Ecto neural progenitor cell (in vitro differentiated cells): Measurements from ENCODE around the gene CENPB.

Experiments
- DNase-seq: peaks from one replicate; pipeline ENCODE4 v3.0.0-alpha.2; 2018; ENCODE audit warnings: low spot score

Gene CENPB

GRCh38 chr20:3748073-3748472 lies 38.5 kb downstream of the CENPB start:
- DNase-seq: no peak

GRCh38 chr20:3747471-3747870 lies 39.1 kb downstream of the CENPB start:
- no peak for DNase-seq

DNA sequence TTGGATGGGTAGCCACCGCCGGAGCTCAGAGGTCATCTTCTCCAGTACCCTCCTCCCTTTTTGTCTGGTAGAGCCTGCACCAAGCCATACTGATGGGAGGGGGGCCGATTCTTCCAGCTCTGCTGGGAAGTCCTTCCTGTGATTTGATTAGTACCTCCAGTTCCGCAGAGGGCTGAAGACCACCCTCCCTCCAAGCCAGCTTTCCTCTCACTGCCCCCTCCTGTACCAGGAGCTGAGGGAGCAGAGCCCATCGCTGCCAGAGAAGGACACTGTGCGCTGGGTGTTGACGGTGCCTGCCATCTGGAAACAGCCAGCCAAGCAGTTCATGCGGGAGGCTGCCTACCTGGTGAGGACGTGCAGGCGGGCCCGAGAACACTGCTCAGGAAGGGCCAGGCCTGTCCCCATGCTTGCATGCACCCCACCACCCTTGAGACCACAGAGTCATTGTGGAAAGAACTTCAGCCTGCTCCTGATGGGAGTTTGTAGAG lies 40.8 kb downstream of the CENPB start:
- no peak for DNase-seq

- DNase-seq: peak; percentile 90
Measured at GRCh38 chr20:3744806-3745685, 41.5 kb downstream of the CENPB start.

GRCh38 chr20:3744037-3744436 lies 42.5 kb downstream of the CENPB start:
- no peak for DNase-seq

DNA sequence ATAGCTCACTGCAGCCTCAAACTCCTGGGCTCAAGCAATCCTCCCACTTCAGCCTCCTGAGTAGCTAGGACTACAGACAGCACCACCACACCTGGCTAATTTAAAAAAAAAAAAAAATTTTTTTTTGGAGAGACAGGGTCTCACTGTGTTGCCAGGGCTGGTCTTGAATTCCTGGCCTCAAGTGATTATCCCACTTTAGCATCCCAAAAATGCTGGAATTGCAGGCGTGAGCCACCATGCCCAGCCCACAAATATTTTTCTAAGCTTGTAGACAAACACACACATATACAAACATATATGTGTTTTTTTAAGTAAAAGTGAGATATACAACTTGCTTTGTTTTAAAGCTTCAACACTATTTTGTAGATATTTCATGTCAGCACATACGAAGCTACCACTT lies 43.3 kb downstream of the CENPB start:
- DNase-seq: no peak

GRCh38 chr20:3741836-3742458 lies 44.6 kb downstream of the CENPB start:
- no peak for DNase-seq

DNA sequence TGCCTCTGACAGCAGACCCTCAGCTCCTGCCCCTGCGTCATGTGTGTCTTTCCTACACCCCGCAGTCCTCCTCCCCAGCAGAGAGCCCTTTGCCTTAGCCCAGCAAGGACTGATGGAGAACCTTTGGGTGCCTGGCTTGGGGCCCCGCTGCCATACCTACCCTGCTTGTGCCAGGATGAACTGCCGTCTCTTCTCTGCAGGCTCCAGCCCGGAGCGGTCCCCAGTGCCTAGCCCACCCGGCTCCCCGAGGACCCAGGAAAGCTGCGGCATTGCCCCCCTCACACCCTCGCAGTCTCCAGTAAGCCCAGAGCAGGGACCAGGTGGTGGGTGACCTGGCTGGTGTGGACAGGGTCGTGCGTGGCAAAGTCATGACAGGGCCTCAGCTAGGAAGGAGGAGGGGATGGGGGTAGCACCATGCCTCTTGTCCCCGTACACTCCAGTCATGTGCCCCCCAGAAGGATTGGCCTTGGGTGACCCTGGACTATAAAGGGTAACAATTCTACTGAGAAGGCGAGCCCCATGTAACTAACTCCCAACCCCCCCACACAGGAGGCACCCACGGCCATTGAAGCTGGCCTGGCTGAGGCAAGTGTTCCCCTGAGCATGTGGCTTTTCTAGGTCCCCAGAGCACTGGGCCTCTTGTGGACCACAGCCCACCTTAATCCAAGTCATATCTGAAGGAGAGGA lies 45.8 kb downstream of the CENPB start:
- DNase-seq: no peak

DNA sequence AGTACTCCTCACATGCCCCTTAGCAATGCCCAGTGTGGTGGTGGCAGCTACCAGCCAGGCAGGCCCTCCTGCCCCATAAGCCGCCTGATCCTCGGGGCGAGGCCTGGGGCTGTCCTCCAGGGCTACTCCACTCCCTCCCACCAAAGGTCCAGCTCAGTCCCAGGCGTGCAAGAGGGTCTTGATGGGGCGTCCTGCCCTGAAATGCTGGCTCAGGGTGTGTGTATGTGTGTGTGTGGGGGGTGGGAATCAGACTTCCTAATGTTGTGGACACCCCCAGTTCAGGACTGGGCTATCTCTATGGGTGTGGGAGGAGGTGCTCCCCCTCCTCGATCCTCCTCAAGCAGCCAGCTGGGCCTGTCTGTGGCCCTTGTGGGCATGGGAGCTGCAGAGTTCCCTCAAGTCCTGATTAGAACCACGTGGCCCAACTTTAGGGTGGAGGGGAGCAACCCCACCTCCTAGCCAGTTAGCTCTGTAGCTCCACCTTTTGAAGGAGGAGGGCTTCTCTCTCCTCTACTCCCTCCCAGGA lies 46.6 kb downstream of the CENPB start:
- DNase-seq: no peak

- peak; percentile 52 for DNase-seq
Measured at GRCh38 chr20:3739054-3739925, 47.2 kb downstream of the CENPB start.

GRCh38 chr20:3738111-3739053 lies 48.2 kb downstream of the CENPB start:
- DNase-seq: no peak

DNA sequence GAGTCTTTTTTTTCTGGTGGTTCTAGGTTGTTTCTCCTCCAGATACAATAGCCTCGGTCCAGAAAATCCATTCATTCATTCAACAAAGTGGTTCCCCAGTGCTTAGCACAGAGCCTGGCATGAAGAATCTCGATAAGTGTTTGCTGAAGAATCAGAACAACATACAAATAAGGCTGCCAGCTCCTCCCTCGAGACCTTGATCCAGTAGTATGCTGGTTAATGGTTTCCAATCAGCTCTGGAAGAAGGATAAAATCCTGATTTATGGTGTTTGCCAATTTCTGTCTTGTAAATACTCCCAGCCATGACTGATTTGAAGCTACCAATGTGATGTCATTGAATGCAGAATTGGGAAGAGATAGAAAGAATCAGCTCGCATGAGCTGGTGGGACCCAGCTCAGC lies 50.8 kb downstream of the CENPB start:
- DNase-seq: no peak

DNA sequence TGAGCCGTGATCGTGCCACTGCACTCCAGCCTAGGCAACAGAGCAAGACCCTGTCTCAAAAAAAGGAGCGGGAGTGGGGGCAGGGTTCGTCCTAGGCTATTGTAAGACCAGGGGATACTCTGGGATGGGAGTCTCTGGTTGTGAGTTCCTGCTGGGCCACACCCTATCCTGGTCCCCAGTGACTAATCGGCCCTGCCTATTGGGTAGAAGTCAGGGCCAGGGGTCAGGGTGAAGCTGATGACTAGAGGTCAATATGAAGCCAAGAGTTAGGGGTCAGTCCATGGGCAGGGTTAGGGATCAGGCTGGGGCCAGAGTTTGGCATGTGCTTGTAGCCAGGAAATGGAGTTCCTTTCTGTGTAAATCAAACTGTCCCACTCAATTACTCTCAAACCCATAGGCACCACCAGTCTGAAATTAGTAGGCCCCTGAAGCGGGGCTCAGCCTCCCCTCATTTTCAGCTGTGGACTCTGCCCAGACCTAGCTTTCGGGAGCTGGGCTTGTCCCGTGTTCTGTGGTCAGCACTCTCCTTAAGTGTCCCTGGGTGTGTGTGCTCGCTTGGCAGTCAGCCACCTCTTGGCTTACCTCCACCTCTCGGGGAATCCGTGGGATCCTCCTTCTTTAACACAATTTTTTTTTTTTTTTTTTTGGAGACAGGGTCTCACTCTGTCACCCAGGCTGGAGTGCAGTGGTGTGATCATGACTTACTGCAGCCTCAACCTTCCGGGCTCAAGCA lies 52.3 kb downstream of the CENPB start:
- no peak for DNase-seq
